HG02798 (cell line): Measurements from ENCODE around the gene TNFSF15.

Experiments used
- ATAC-seq: cut with Tn5 transposase; IDR thresholded peaks from one replicate; pipeline ENCODE4 v1.9.1; 2021; ENCODE audit warnings: mild to moderate bottlenecking; ENCODE audit not compliant: unreplicated experiment, poor library complexity

Gene TNFSF15

GRCh38 chr9:114805670-114806525, at the start of gene TNFSF15:
Gene TNFSF15 (minus strand): TSS chr9:114806039. CDS start chr9:114806012, 27 bp downstream.
- peak; percentile 88 for ATAC-seq

GRCh38 chr9:114855488-114855887, 49.6 kb upstream of the TNFSF15 start:
- no peak for ATAC-seq

- ATAC-seq = no peak
These were observed 49.0 kb upstream of the TNFSF15 start for GRCh38 chr9:114854736-114855355.

- no peak for ATAC-seq
These were observed 47.4 kb upstream of the TNFSF15 start for GRCh38 chr9:114853071-114853855.

- ATAC-seq = no peak
These were observed 46.3 kb upstream of the TNFSF15 start for GRCh38 chr9:114852050-114852594.

- no peak for ATAC-seq
These were observed 45.5 kb upstream of the TNFSF15 start for GRCh38 chr9:114851306-114851705.

- no peak for ATAC-seq
These were observed 45.0 kb upstream of the TNFSF15 start for GRCh38 chr9:114850871-114851270.

GRCh38 chr9:114849450-114849849, 43.6 kb upstream of the TNFSF15 start:
- ATAC-seq = no peak

- no peak for ATAC-seq
These were observed 41.9 kb upstream of the TNFSF15 start for GRCh38 chr9:114847492-114848417.

GRCh38 chr9:114845373-114845772, 39.5 kb upstream of the TNFSF15 start:
- ATAC-seq = no peak

- ATAC-seq = no peak
These were observed 38.9 kb upstream of the TNFSF15 start for GRCh38 chr9:114844766-114845165.

- ATAC-seq = no peak
These were observed 32.1 kb upstream of the TNFSF15 start for GRCh38 chr9:114837923-114838322.

GRCh38 chr9:114836769-114837168, 30.9 kb upstream of the TNFSF15 start:
- no peak for ATAC-seq

GRCh38 chr9:114834386-114834785, 28.5 kb upstream of the TNFSF15 start:
- ATAC-seq = no peak

- no peak for ATAC-seq
These were observed 24.7 kb upstream of the TNFSF15 start for GRCh38 chr9:114830546-114830945.

- ATAC-seq = no peak
These were observed 24.0 kb upstream of the TNFSF15 start for GRCh38 chr9:114829574-114830440.

GRCh38 chr9:114828303-114828650, 22.4 kb upstream of the TNFSF15 start:
- no peak for ATAC-seq

- no peak for ATAC-seq
These were observed 21.9 kb upstream of the TNFSF15 start for GRCh38 chr9:114827641-114828302.
